COLO829 (cell line): Measurements from ENCODE around the gene THSD7B.

Source experiments
- DNase-seq: peaks from one replicate; pipeline ENCODE4 v3.0.0; 2012; ENCODE audit warnings: low spot score

The THSD7B gene

GRCh38 chr2:137369106-137369505 lies 603.8 kb downstream of the THSD7B start:
- DNase-seq: no peak

GRCh38 chr2:137379186-137379585 lies 613.8 kb downstream of the THSD7B start:
- no peak for DNase-seq

- DNase-seq: no peak
These were observed 615.3 kb downstream of the THSD7B start for GRCh38 chr2:137380610-137381009.

DNA sequence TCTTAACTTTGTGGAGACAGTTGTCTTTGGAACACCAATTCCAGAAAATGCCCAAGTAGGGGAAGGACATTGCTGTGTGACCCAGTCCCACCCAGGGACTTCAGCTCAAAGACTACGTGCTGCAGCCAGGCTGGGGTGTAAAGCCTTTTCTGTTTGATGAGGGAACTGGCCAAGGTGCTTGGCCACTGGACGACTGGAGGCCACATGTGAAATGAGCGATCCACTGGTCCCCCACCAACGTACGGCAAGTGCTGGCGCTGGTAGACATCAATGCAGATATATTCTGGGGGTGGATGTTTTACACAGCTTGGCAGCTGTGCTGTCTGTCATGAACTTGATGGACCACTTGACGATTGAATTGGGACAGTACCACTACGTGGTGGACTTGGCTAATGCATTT lies 616.4 kb downstream of the THSD7B start:
- no peak for DNase-seq

- DNase-seq: no peak
These were observed 618.0 kb downstream of the THSD7B start for GRCh38 chr2:137383391-137383790.

GRCh38 chr2:137387044-137387443 lies 621.7 kb downstream of the THSD7B start:
- DNase-seq: no peak

DNA sequence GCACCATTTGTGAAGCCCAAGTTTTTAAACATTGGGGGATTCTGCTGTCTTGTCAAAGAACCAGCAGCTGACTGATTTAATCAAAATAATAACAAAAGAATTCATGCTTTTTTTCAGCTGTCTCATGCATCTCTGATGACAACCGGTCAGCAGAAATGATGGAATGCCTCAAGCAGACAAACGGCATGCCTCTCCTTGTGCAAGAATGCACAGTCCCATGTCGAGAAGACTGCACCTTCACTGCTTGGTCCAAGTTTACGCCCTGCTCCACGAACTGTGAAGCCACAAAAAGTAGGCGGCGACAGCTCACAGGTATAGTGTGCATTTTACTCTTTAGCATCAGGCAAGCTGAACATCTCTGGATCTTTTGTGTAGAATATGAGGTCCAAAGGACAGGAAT lies 640.2 kb downstream of the THSD7B start:
- no peak for DNase-seq

- DNase-seq: no peak
These were observed 646.2 kb downstream of the THSD7B start for GRCh38 chr2:137411585-137411984.

DNA sequence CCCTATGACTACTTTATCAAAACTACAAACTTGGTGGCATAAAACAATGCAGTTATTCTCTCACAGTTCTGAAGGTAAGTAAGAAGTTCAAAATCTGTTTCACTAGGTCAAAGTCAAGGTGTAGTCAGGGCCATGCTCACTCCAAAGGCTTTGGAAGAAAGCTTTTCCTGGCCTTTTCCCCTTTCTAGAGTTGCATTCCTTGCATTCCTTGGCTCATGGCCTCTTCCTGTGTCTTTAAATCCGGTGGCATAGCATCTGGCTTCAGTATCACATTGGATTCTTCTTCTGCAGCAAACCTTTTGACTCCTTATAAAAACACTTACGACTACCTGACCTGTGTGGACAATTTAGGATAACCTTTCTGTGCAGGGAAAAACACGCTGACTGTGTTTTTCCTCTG lies 655.4 kb downstream of the THSD7B start:
- DNase-seq: no peak

- no peak for DNase-seq
These were observed 669.8 kb downstream of the THSD7B start for GRCh38 chr2:137435162-137435561.

DNA sequence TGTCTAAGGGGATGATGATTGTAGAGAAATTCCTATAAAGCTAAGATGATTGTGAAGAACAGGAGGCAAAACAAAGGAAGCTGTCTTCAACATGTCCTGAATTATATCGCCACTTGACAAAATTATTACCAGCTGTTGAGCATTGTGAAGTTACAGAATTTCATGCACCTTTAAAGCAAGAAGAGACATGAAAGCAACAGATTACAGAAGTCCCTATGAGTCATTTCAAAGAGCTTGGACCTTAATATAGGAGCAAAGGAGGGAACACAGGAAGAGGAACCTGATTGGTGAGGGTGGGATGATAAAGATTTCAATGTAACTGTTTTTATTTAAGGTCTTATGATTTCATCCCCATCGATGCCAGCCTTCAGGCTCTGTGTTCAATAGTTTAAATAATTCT lies 672.0 kb downstream of the THSD7B start:
- no peak for DNase-seq

- DNase-seq: no peak
These were observed 679.6 kb downstream of the THSD7B start for GRCh38 chr2:137444970-137445369.

DNA sequence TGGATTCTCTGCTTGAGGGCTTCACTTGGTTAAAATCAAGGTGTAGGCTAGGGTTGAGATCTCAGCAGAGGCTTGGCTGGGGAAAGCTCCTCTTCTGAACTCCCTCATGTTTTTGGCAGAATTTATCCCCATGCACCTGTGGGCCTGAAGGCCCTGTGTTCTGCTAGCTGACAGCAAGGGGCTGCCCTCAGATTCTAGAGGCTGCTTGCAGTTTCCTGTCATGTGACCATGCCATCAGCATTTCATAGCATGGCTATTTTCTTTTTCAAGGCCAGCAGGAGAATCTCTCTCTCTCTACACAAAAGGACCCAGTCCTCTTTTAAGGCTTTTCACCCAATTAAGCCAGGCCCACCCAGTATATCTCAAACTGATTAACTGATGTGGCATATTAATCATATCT lies 684.1 kb downstream of the THSD7B start:
- no peak for DNase-seq

DNA sequence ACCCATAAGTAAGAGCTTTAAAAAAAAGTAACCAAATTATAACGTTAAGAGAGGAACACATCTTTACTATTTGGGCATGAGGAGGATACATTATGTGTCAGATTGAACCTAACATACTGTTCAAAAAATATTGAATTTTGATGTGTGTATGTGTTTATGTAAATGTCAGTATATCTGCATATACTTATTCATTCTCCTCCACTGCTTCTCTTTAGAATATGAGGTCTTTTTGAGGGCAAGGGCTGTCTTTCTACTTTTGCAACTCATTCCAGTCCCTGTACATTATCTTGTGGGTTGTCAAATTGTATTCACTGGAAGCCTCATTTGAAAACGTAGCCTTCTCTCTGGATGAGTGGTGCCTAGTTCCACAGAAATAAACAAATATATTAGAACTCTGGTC lies 689.5 kb downstream of the THSD7B start:
- no peak for DNase-seq

DNA sequence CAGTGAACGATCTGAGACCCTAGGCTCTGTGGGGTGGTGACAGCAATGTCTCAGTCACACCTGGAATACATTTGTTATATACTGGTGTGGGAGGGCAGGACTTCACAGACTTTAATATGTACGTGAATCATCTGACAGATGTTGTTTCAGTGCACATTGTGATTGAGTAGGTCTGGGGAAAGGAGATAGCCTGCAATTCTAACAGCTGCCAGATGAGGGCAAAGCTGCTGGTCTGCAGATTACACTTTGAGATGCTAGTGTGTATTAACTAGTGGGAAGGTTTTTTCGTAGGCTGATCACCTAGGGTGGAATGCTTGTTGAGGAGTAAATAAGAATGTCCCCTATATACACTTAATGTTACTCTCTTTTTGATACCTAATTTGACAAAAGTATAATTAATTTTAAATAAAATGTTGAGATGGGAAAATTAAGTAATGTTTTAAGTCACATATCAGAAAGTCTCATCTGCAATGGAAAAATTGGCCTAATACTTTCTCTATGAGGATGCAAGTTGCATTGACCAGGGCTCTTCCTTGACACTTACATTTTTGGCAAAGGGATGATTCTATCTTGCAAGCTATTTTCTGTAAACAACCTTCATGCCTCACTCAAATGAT lies 702.0 kb downstream of the THSD7B start:
- DNase-seq: peak; percentile 31

DNA sequence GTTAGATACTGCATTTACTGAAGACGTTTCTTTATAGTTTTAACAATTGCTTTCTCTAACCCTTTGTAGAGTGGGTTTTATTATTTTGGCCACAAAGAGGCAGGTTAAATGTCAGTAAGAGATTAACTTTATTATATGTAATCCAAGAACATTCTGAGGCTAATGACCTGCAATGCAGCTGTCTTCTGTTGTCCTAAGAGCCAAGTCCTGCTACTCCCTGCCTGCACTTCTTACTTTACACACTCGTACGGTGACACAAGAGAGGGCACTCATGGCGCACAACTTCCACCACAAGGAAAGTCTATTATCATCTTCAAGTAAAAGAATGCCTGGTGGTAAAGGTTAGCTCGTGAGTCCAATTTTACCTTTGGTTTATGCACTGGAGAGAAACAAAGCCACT lies 727.9 kb downstream of the THSD7B start:
- DNase-seq: no peak

DNA sequence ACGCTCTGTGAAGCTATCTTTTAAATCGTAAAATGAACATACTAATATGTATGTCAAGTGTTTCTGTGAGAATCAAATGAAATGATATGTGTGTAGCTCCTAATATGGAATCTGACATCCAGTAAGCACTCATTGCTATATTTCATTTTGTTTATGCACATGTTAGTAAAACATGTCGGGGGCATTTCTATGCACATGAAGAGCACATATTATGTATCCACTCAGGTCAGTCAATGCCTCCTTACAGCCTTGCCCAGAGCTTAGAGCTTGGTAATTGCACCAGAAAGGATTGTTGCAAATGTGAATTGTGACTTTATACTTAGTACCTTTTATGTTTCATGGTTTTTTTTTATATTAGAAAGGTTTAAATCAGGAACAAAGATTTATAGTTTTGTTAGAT lies 735.3 kb downstream of the THSD7B start:
- DNase-seq: no peak

- DNase-seq: no peak
These were observed 741.9 kb downstream of the THSD7B start for GRCh38 chr2:137507237-137507636.

- DNase-seq: no peak
These were observed 743.5 kb downstream of the THSD7B start for GRCh38 chr2:137508739-137509384.

GRCh38 chr2:137511526-137511925 lies 746.2 kb downstream of the THSD7B start:
- no peak for DNase-seq

- no peak for DNase-seq
These were observed 756.6 kb downstream of the THSD7B start for GRCh38 chr2:137521653-137522619.

DNA sequence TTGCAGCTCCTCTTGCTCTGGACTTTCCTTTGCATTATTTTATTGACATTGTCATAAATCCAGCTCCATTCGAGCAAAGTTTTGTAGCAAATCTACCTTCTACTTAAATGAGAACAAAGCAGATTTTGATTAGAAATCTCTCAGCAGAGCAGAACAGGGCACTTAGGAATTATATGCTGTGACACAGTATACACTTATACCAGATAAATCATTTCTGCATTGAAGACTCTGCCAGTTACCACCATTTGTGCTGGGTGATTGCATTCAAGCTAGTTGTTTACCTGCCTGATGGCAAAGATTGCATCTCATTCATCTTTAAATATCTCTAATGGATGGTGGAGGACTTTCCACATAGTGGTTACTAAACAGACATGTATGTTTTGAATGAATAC lies 757.3 kb downstream of the THSD7B start:
- DNase-seq: no peak

DNA sequence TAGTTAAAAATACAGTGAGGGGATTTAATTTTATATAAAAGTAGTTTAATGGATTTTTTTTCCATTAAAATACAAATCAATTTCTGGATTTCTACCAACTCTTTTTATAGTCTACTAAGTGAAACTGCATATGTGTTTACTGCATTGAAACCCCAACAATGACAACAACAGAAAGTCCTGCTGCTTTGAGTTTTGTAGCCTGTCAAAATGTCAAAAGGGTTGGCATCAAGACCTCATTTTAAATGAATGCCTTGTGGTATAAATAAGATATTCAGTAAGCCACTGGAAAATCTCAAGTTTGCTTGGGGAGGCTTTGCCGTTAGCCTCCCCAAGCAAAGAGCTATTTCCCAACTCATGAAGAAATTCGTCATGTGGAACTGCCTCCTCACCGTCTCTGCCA lies 758.6 kb downstream of the THSD7B start:
- DNase-seq: no peak
